GM21447 (cell line): ENCODE results near the gene KCNH2.
"Not testable (repeated sequence)": the region's sequence is repeated elsewhere in the genome, so short reads cannot be mapped to it uniquely, and the experiment has no call there.

Experiments
- ATAC-seq: cut with Tn5 transposase; IDR thresholded peaks from one replicate; pipeline ENCODE4 v1.9.1; 2021; ENCODE audit not compliant: unreplicated experiment

Gene KCNH2

GRCh38 chr7:151012911-151013347 is 34.8 kb upstream of the KCNH2 start:
- ATAC-seq: no peak

DNA sequence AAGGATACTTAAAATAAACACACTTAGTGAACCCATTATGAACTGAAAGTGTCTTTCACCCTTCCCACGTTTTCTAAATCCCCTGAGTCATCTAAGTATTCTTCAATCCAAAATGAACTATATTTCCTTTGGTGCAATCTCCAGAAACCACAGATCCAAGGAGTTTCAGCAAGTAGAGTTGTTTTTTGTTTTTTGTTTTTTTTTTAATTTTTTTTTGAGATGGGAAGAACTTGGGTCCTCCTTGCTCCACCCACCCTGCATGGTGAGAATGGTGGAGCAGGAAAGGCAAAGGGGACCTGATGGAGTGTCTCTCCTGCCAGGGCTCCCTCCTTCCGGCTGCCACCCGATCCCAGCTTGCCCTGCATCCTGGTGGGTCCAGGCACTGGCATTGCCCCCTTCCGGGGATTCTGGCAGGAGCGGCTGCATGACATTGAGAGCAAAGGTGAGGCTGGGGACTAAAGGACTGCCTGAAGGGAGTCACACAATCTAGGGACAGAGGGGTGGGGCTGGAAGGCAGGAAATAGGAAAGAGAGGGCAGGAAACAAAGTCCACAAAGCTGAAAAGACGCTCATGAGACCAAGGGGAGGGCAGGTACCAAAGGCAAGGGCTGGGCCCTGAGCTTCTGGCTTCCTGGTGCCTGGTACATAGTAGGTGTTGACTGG is 34.0 kb upstream of the KCNH2 start:
- ATAC-seq: no peak

GRCh38 chr7:151011616-151012015 is 33.5 kb upstream of the KCNH2 start:
- ATAC-seq: not testable (repeated sequence)

DNA sequence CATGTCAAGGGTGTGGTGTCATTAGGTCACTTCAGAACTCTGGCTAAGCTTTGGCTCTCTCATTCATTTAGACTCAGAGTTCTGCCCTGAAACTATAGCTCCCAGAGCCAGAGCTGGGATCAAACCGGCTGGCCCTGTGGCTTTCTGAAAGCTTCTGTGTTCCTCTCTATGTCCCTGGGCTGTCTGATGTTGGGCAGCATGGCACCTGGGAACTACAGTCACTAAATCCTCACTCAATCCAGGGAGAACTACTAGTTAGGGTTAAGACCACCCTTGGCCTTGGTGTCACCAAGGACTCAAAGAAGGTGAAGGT is 32.9 kb upstream of the KCNH2 start:
- ATAC-seq: no peak

DNA sequence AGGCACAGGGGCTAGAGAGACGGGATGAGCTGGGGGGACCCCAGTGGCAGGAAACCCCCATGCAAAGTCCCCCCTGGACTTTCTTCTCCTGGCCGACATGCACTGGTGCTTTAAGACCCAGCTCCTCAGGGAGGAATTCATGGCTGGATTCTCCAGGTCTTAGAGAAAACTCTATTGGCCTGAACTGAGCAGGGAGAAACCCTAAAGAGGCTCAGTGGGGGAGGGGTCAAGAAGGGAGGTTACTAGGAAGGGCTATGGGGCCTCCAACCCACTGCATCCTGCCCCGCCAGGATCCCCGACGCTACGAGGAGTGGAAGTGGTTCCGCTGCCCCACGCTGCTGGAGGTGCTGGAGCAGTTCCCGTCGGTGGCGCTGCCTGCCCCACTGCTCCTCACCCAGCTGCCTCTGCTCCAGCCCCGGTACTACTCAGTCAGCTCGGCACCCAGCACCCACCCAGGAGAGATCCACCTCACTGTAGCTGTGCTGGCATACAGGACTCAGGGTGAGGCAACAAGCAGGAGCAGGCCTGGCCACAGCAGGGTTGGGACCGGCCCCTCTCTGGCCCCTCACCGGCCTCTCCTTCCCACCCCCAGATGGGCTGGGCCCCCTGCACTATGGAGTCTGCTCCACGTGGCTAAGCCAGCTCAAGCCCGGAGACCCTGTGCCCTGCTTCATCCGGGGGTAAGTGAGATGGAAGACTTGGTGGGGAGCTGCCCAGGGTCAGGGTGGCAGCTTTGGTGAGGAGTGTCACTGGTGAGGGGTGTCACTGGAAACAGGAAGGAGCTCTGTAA is 32.4 kb upstream of the KCNH2 start:
- ATAC-seq: no peak

- ATAC-seq: no peak
Observed at GRCh38 chr7:151010037-151010306, 31.9 kb upstream of the KCNH2 start.

GRCh38 chr7:151009327-151010036 is 31.4 kb upstream of the KCNH2 start:
- ATAC-seq: no peak

DNA sequence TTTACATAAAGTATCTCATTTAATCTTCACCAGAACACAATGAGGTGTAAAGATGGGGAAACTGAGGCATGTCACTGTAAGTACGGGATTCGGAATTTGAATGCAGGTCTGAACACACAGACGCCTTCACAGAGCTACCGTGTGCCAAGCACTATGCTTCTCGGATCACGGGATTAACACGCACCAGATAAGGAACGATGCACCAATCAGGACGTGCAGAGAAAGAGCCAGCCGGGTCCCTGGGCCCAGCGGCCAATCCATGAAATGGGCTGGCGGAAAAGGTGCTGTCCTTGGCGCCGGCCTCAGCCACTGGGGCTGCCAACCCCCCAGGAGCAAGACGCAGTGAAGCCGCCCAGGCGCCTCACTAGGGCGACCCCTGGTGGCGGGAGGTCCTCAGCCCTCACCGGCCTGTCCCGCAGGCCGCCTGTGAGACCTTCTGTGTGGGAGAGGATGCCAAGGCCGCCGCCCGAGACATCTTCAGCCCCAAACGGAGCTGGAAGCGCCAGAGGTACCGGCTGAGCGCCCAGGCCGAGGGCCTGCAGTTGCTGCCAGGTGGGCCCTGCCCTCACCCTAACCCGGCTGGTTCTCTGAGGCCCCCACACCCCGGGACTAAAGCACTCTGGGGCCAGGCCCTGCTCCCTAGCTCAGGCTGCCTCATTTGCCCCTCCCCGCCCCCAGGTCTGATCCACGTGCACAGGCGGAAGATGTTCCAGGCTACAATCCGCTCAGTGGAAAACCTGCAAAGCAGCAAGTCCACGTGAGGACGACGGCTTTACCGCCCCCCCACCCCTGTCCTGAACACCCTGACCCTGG is 30.6 kb upstream of the KCNH2 start:
- peak; percentile 56 for ATAC-seq

- peak; percentile 12 for ATAC-seq
Observed at GRCh38 chr7:151008143-151008510, 30.0 kb upstream of the KCNH2 start.

GRCh38 chr7:151007469-151007898 is 29.4 kb upstream of the KCNH2 start:
- ATAC-seq: no peak

DNA sequence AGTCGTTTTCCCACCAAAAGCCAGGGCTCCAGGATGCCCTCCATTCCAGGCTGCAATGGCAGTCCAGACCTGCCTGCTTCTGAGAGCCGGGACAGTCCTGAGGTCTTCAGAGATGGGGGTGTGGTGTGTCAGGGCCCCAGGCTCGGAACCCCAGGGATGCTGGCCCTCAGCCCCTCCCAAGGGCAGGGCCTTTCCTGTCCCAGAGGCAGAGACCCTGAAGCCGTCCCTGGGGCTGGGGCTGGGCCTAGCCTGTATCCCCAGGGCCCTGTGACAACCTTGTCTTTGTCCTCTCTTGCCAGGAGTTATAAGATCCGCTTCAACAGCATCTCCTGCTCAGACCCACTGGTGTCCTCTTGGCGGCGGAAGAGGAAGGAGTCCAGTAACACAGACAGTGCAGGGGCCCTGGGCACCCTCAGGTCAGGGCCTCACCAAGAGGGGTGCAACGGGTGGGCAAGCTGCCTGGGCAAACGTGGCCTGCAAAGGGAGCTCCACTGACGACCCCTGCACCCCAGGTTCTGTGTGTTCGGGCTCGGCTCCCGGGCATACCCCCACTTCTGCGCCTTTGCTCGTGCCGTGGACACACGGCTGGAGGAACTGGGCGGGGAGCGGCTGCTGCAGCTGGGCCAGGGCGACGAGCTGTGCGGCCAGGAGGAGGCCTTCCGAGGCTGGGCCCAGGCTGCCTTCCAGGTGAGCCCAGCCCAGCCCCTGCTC is 28.6 kb upstream of the KCNH2 start:
- no peak for ATAC-seq

GRCh38 chr7:151005566-151005965 is 27.4 kb upstream of the KCNH2 start:
- ATAC-seq: no peak

- no peak for ATAC-seq
Observed at GRCh38 chr7:151003572-151003971, 25.5 kb upstream of the KCNH2 start.

- ATAC-seq: no peak
Observed at GRCh38 chr7:151001546-151001945, 23.4 kb upstream of the KCNH2 start.

GRCh38 chr7:151000897-151001495 is 22.9 kb upstream of the KCNH2 start:
- no peak for ATAC-seq

DNA sequence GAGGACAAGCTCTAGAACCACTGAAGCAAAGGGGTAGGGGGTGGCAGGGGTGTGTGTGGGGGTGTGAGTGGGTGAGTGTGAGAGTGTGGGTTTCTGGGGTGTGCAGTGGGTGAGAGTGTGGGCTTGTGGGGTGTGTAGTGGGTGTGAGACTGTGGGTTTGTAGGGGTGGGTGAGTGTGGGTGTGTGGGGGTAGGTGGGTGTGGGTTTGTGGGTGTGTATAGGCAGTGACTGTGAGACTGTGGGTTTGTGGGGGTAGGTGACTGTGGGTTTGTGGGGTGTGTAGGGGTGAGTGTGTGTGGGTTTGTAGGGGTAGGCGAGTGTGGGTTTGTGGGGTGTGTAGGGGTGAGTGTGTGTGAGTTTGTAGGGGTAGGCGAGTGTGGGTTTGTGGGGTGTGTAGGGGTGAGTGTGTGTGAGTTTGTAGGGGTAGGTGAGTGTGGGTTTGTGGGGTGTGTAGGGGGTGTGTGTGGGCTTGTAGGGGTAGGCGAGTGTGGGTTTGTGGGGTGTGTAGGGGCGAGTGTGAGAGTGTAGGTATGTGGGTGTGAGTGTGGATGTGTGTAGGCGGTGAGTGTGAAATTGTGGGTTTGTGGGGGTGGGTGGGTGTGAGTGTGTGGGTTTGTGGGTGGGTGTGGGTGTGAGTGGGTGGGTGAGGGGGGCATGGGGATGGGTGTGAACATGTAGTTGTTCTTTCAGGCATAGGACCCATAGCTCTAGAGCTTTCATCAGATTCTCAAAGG is 21.5 kb upstream of the KCNH2 start:
- no peak for ATAC-seq

- no peak for ATAC-seq
Observed at GRCh38 chr7:150999001-150999400, 20.9 kb upstream of the KCNH2 start.

DNA sequence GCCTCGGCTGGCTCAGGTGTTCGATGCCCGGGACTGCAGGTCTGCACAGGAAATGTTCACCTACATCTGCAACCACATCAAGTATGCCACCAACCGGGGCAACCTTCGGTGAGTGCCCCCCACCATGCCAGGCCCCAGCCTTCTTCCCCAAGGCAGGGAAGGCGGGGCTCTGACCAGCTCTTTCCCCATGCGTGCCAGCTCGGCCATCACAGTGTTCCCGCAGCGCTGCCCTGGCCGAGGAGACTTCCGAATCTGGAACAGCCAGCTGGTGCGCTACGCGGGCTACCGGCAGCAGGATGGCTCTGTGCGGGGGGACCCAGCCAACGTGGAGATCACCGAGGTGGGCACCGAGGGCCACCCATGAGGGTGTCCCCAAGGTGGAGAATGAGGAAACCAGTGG is 20.2 kb upstream of the KCNH2 start:
- no peak for ATAC-seq

DNA sequence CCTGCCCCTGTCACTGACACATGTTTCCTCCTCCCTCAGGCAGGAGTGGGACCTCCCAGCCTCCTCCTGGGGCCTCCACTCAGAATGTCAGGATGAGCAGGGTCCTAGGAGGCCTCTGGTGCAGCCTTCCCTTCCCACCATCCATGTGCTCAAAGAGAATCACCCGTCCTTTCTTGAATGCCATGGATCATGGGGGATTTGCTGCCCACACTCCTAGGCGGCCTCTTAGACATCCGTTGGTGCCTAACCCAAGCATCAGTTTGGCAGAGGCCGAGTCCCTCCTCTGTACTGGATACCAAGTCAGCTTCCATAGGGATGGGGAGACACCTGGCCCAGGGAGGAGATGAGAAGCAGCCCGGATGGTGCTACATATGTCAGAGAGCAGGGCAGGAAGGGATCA is 19.7 kb upstream of the KCNH2 start:
- no peak for ATAC-seq

GRCh38 chr7:150997075-150997511 is 19.0 kb upstream of the KCNH2 start:
- ATAC-seq: no peak
